ENCODE data around the gene PPP1R36. TPM values are rescaled to one million over a fixed set of nuclear protein-coding genes. Genes with fewer than 3 reads are reported as not detected.

PPP1R36 gene
- total RNA-seq, 6 donors from 2014 or later, result 0.54 to 2.9 (median 1.4) TPM; not detected in 1

- H3K27me3 ChIP-seq, result no peaks in the 10 kb centered on the region
- TF ChIP-seq POLR2A (IDR thresholded peaks at IDR 0.05) (no peak), EP300 (IDR thresholded peaks at IDR 0.05) (no peak), POLR2AphosphoS5 (IDR thresholded peaks at IDR 0.05) (no peak)
- ATAC-seq (ENCODE audit: low FRiP score in 2 of 2) (no peak), DNase-seq (no peak)
- H3K36me3 ChIP-seq, result no peaks in the 10 kb centered on the region
- H3K4me1 ChIP-seq, result peaks cover 0 to 2% (median 0%) of the 10 kb centered on the region in 4 donors
- H3K4me3 ChIP-seq, result no peak overlapping the region
- WGBS, 2 donors, result 90 to 96% methylated on average over 6 of the region's 6 CpGs
- H3K27ac ChIP-seq, result no peak overlapping the region
- no peaks in the 10 kb centered on the region for H3K9me3 ChIP-seq
These were observed 24.8 kb downstream of the PPP1R36 start for GRCh38 chr14:64574371-64575107.

GRCh38 chr14:64577211-64577610, 27.4 kb downstream of the PPP1R36 start:
- Histone ChIP-seq H3K27ac (no peak overlapping the region), H3K27me3 (no peaks in the 10 kb centered on the region), H3K4me1 (peaks cover 0 to 2% (median 0%) of the 10 kb centered on the region in 4 donors), H3K9me3 (no peaks in the 10 kb centered on the region), H3K4me3 (no peak overlapping the region), H3K36me3 (no peaks in the 10 kb centered on the region)
- WGBS, 2 donors, result 97 to 99% methylated on average over 5 of the region's 5 CpGs
- no peak for DNase-seq
- TF ChIP-seq POLR2A (IDR thresholded peaks at IDR 0.05) (no peak), POLR2AphosphoS5 (IDR thresholded peaks at IDR 0.05) (no peak), CTCF (IDR thresholded peaks at IDR 0.05) (no peak), EP300 (IDR thresholded peaks at IDR 0.05) (no peak)
- no peak for ATAC-seq (ENCODE audit: low FRiP score in 2 of 2)

- H3K27me3 ChIP-seq, result no peaks in the 10 kb centered on the region
- DNase-seq (no peak), ATAC-seq (ENCODE audit: low FRiP score in 2 of 2) (no peak)
- H3K36me3 ChIP-seq, result no peaks in the 10 kb centered on the region
- no peaks in the 10 kb centered on the region for H3K9me3 ChIP-seq
- TF ChIP-seq EP300 (IDR thresholded peaks at IDR 0.05), result no peak
- no peak for TF ChIP-seq CTCF (IDR thresholded peaks at IDR 0.05)
- no peak for TF ChIP-seq POLR2AphosphoS5 (IDR thresholded peaks at IDR 0.05)
- TF ChIP-seq POLR2A (IDR thresholded peaks at IDR 0.05), result no peak
- no peak overlapping the region for H3K27ac ChIP-seq
- H3K4me3 ChIP-seq, result no peak overlapping the region
- 84 to 85% methylated on average over 7 of the region's 7 CpGs for WGBS, 2 donors
- H3K4me1 ChIP-seq, result no peaks in the 10 kb centered on the region
These were observed 30.7 kb downstream of the PPP1R36 start for GRCh38 chr14:64580467-64580866.

- no peak overlapping the region for H3K4me3 ChIP-seq
- no peak overlapping the region for H3K27ac ChIP-seq
- H3K9me3 ChIP-seq, result no peaks in the 10 kb centered on the region
- H3K4me1 ChIP-seq, result no peaks in the 10 kb centered on the region
- 56 to 63% methylated on average over 2 of the region's 2 CpGs for WGBS, 2 donors
- H3K27me3 ChIP-seq, result no peaks in the 10 kb centered on the region
- H3K36me3 ChIP-seq, result no peaks in the 10 kb centered on the region
- TF ChIP-seq POLR2AphosphoS5 (IDR thresholded peaks at IDR 0.05) (no peak), POLR2A (IDR thresholded peaks at IDR 0.05) (no peak), CTCF (IDR thresholded peaks at IDR 0.05) (no peak), EP300 (IDR thresholded peaks at IDR 0.05) (no peak)
- DNase-seq (no peak), ATAC-seq (ENCODE audit: low FRiP score in 2 of 2) (no peak)
These were observed 31.6 kb downstream of the PPP1R36 start for GRCh38 chr14:64581363-64581762.

GRCh38 chr14:64581817-64582216, 32.1 kb downstream of the PPP1R36 start:
- Histone ChIP-seq H3K27me3 (no peaks in the 10 kb centered on the region), H3K4me1 (no peaks in the 10 kb centered on the region), H3K4me3 (no peak overlapping the region), H3K36me3 (no peaks in the 10 kb centered on the region), H3K9me3 (no peaks in the 10 kb centered on the region), H3K27ac (no peak overlapping the region)
- DNase-seq, result no peak
- ATAC-seq (ENCODE audit: low FRiP score in 2 of 2), result no peak
- 58 to 76% methylated on average over 5 of the region's 5 CpGs for WGBS, 2 donors
- TF ChIP-seq POLR2A (IDR thresholded peaks at IDR 0.05), result no peak
- no peak for TF ChIP-seq POLR2AphosphoS5 (IDR thresholded peaks at IDR 0.05)
- TF ChIP-seq CTCF (IDR thresholded peaks at IDR 0.05), result no peak
- no peak for TF ChIP-seq EP300 (IDR thresholded peaks at IDR 0.05)

All from upper lobe of left lung (tissue), 6 donors.